Activated B cell treated with CpG ODN at 0.5 μM for 24 hours (primary cell): ENCODE results near the gene TADA3. TPM values are rescaled to one million over a fixed set of nuclear protein-coding genes. Genes with fewer than 3 reads are reported as not detected.

Experiments
- ATAC-seq: fragments of 200-7000 bp; cut with Tn5 transposase; one replicate; pipeline ENCODE4 v1.10.0; 2021; ENCODE audit warnings: low read depth, mild to moderate bottlenecking, moderate library complexity
- CTCF ChIA-PET: fragments of 350-600 bp; sonication (Branson Sonifier 250); formaldehyde crosslinking; loops from one replicate; lab custom pipeline; 2021; ENCODE audit warnings: antibody characterized with exemption; lab: Charles Lee
- POLR2A ChIA-PET: fragments of 350-600 bp; sonication (Branson Sonifier 250); formaldehyde crosslinking; loops from one replicate; lab custom pipeline; 2021; ENCODE audit warnings: antibody characterized with exemption; lab: Charles Lee
- DNase-seq: peaks from one replicate; pipeline ENCODE4 v3.0.0; 2022
- H3K27ac Mint-ChIP-seq: one replicate; pipeline ENCODE4 v1.8.0; 2020; ENCODE audit warnings: mixed read lengths
- H3K27me3 Mint-ChIP-seq: one replicate; pipeline ENCODE4 v1.8.0; 2021; ENCODE audit warnings: mixed read lengths
- H3K36me3 Mint-ChIP-seq: one replicate; pipeline ENCODE4 v1.8.0; 2021; ENCODE audit warnings: low read depth, mixed read lengths
- H3K4me1 Mint-ChIP-seq: one replicate; pipeline ENCODE4 v1.8.0; 2021; ENCODE audit warnings: mixed read lengths
- H3K4me3 Mint-ChIP-seq: one replicate; pipeline ENCODE4 v1.8.0; 2020; ENCODE audit warnings: mild to moderate bottlenecking, mixed read lengths
- H3K9me3 Mint-ChIP-seq: one replicate; pipeline ENCODE4 v1.8.0; 2020; ENCODE audit warnings: mixed read lengths
- intact Hi-C: fragments of 100-400 bp; cut with micrococcal nuclease; formaldehyde crosslinking; loops from one replicate; pipeline ENCODE4 v1.15.1; 2024
- total RNA-seq: library from RNA; stranded (reverse); gene quantifications from 2 replicates; pipeline ENCODE4 v1.2.3, GENCODE V29; 2022
- TF ChIP-seq, protein P1 (sequence below): fragments of 200-600 bp; IDR thresholded peaks from one replicate; pipeline ENCODE4 v1.8.0; 2022; ENCODE audit warnings: antibody characterized with exemption, mild to moderate bottlenecking

TADA3 gene
- total RNA-seq, 1 donor from 2014 or later: 44.7 TPM

DNA sequence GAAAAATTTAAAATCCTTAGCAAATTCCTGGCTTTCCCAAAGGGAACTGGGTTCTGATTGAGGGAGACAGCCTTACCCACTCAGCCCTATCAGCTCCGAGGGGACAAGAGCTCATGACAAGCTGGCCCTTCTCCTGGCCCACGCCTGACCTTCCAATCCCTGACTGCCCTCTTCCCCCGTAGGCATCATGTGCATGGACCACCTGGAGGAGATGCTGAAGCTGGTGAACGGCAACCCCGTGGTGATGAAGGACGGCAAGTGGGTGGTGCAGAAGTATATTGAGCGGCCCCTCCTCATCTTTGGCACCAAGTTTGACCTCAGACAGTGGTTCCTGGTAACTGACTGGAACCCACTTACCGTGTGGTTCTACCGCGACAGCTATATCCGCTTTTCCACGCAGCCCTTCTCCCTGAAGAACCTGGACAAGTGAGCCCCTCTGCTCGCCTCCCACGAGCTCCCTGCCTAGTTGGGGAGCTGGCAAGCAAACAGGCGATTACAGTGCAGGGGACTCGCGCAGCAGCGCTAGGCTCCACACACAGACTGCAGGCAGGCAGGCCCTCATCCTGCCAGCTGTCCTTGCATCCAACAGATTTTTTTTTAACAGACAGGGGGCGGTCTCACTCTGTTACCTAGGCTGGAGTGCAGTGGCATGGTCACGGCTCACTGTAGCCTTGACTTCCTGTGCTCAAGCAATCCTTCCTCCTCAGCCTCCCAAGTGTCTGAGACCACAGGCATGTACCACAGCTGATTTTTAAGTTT, 34.7 kb upstream of the TADA3 start:
- Mint-ChIP-seq H3K4me3 (no peak overlapping the region), H3K9me3 (no peaks in the 10 kb centered on the region), H3K4me1 (no peaks in the 10 kb centered on the region), H3K27ac (no peak overlapping the region), H3K27me3 (no peaks in the 10 kb centered on the region), H3K36me3 (peaks cover 19% of the 10 kb centered on the region)
- peak; percentile 21 for ATAC-seq
- intact Hi-C loops: no loop called here
- TF ChIP-seq, protein P1, sequence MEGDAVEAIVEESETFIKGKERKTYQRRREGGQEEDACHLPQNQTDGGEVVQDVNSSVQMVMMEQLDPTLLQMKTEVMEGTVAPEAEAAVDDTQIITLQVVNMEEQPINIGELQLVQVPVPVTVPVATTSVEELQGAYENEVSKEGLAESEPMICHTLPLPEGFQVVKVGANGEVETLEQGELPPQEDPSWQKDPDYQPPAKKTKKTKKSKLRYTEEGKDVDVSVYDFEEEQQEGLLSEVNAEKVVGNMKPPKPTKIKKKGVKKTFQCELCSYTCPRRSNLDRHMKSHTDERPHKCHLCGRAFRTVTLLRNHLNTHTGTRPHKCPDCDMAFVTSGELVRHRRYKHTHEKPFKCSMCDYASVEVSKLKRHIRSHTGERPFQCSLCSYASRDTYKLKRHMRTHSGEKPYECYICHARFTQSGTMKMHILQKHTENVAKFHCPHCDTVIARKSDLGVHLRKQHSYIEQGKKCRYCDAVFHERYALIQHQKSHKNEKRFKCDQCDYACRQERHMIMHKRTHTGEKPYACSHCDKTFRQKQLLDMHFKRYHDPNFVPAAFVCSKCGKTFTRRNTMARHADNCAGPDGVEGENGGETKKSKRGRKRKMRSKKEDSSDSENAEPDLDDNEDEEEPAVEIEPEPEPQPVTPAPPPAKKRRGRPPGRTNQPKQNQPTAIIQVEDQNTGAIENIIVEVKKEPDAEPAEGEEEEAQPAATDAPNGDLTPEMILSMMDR: no peak
- ChIA-PET POLR2A (no interaction called here), CTCF (no interaction called here)
- DNase-seq: no peak

DNA sequence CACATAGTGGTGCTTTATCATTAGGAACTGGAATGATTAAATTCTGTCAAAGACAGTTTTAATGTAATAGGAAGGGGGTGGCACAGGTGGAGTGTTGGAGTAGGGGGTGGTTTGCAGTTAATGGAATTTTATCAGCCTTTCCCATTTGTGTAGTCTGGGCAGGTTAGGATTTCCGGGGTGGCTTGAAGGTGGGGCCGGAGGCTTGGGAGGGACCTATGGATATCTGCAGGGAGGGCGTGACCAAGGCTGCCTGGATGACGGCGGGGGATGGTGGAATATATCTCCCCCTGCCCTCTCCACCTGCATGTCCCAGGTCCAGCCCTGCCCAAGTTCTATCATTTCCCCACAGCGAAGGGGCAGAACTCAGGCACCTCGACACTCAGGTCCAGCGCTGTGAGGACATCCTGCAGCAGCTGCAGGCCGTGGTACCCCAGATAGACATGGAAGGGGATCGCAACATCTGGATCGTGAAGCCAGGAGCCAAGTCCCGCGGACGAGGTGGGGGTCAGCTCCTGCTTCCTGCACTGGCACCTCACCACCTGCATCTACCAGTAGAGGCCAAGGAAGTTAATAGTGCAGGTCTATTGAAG, 33.3 kb upstream of the TADA3 start:
- ChIA-PET POLR2A (no interaction called here), CTCF (no interaction called here)
- ATAC-seq (no peak), DNase-seq (no peak)
- TF ChIP-seq, protein P1: no peak
- H3K4me1 Mint-ChIP-seq: no peaks in the 10 kb centered on the region
- intact Hi-C loops: no loop called here
- no peak overlapping the region for H3K4me3 Mint-ChIP-seq
- H3K27ac Mint-ChIP-seq: no peak overlapping the region
- no peaks in the 10 kb centered on the region for H3K9me3 Mint-ChIP-seq
- H3K27me3 Mint-ChIP-seq: no peaks in the 10 kb centered on the region
- H3K36me3 Mint-ChIP-seq: peaks cover 12% of the 10 kb centered on the region

DNA sequence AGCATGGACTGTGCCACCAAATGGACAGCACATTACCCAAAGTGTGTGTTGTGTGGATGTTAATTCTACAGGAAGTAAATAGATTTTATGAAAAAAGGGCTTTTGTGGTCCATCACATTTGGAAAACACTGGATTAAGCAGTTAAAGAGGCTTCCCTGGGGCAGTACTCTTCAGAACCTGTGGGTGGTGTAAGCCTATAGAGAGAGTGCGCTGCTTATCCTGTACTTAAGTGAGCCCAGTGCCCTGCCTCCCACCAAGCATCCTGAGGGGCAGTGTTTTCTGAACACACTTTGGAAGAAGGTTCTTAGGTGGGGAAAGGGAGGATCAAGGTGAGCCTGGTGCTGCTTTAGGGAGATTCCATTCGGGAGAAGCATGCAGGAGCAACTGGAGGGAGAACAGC, 28.7 kb upstream of the TADA3 start:
- H3K27ac Mint-ChIP-seq: no peak overlapping the region

DNA sequence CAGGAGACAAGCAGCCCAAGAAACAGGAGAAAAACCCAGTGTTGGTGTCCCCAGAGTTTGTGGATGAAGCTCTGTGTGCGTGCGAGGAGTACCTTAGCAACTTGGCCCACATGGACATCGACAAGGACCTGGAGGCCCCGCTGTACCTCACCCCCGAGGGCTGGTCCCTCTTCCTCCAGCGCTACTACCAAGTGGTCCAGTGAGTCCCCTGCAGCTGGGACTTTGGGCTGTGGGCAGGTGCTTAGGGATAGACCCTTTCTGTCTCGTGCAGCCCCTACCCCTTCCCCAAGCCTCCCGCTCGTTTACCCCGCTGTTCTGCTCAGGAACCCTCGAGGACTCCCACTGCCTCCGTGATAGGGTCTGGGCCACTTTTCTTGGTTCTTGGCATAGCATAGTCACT, 28.3 kb upstream of the TADA3 start:
- Mint-ChIP-seq H3K4me3 (no peak overlapping the region), H3K4me1 (no peaks in the 10 kb centered on the region)
- no peak for ATAC-seq

More for the DNA sequence above, 28.7 kb upstream of the TADA3 start:
- ATAC-seq: no peak
- intact Hi-C loops: no loop called here
- Mint-ChIP-seq H3K4me3 (no peak overlapping the region), H3K4me1 (no peaks in the 10 kb centered on the region), H3K9me3 (no peaks in the 10 kb centered on the region), H3K36me3 (peaks cover 5% of the 10 kb centered on the region), H3K27me3 (no peaks in the 10 kb centered on the region)
- POLR2A ChIA-PET: no interaction called here
- no peak for DNase-seq
- CTCF ChIA-PET: no interaction called here
- TF ChIP-seq, protein P1: no peak

More for the DNA sequence above, 28.3 kb upstream of the TADA3 start:
- TF ChIP-seq, protein P1: no peak
- intact Hi-C loops: no loop called here
- ChIA-PET POLR2A (no interaction called here), CTCF (no interaction called here)
- no peaks in the 10 kb centered on the region for H3K27me3 Mint-ChIP-seq
- no peak overlapping the region for H3K27ac Mint-ChIP-seq
- peaks cover 5% of the 10 kb centered on the region for H3K36me3 Mint-ChIP-seq
- no peaks in the 10 kb centered on the region for H3K9me3 Mint-ChIP-seq
- no peak for DNase-seq
